Measurements from ENCODE around the gene CERS4. TPM values are rescaled to one million over a fixed set of nuclear protein-coding genes. Genes with fewer than 3 reads are reported as not detected.

The CERS4 gene
- polyA plus RNA-seq, 1 experiment = 7.6 TPM

GRCh38 chr19:8248348-8249328, 39.5 kb downstream of the CERS4 start:
- no peaks in the 10 kb centered on the region for H3K36me3 ChIP-seq (ENCODE audit: control insufficient read depth, insufficient read depth, low read length)
- H3K4me3 ChIP-seq (ENCODE audit: low read depth, low read length) = no peak overlapping the region
- no peaks in the 10 kb centered on the region for H3K27me3 ChIP-seq (ENCODE audit: control insufficient read depth, insufficient read depth, low read length)
- ChIA-PET POLR2A (no interaction called here), CTCF (interaction anchor here (0.9 to 1.2 kb wide), 2 partner anchors 90 to 331 kb away, joined by 3 to 6 read pairs; no protein-coding TSS in a partner anchor)
- TF ChIP-seq, protein P1, sequence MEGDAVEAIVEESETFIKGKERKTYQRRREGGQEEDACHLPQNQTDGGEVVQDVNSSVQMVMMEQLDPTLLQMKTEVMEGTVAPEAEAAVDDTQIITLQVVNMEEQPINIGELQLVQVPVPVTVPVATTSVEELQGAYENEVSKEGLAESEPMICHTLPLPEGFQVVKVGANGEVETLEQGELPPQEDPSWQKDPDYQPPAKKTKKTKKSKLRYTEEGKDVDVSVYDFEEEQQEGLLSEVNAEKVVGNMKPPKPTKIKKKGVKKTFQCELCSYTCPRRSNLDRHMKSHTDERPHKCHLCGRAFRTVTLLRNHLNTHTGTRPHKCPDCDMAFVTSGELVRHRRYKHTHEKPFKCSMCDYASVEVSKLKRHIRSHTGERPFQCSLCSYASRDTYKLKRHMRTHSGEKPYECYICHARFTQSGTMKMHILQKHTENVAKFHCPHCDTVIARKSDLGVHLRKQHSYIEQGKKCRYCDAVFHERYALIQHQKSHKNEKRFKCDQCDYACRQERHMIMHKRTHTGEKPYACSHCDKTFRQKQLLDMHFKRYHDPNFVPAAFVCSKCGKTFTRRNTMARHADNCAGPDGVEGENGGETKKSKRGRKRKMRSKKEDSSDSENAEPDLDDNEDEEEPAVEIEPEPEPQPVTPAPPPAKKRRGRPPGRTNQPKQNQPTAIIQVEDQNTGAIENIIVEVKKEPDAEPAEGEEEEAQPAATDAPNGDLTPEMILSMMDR (IDR thresholded peaks at IDR 0.05; ENCODE audit: insufficient read depth, low read depth, low read length) = no peak
- no peak for DNase-seq (ENCODE audit: low read depth)

GRCh38 chr19:8250596-8250995, 41.4 kb downstream of the CERS4 start:
- Histone ChIP-seq H3K27me3 (ENCODE audit: control insufficient read depth, insufficient read depth, low read length) (no peaks in the 10 kb centered on the region), H3K36me3 (ENCODE audit: control insufficient read depth, insufficient read depth, low read length) (no peaks in the 10 kb centered on the region; the same call in 1 of the 2 replicates), H3K4me3 (ENCODE audit: low read depth, low read length) (no peak overlapping the region)
- CTCF ChIA-PET = interaction anchor here (1.1 to 7.5 kb wide), 4 partner anchors 9 to 306 kb away, joined by 3 to 57 read pairs (median 24); partner anchors contain the start of gene TIMM44
- TF ChIP-seq, protein P1 (IDR thresholded peaks at IDR 0.05; ENCODE audit: insufficient read depth, low read depth, low read length) = no peak
- POLR2A ChIA-PET = no interaction called here
- DNase-seq (ENCODE audit: low read depth) = no peak

DNA sequence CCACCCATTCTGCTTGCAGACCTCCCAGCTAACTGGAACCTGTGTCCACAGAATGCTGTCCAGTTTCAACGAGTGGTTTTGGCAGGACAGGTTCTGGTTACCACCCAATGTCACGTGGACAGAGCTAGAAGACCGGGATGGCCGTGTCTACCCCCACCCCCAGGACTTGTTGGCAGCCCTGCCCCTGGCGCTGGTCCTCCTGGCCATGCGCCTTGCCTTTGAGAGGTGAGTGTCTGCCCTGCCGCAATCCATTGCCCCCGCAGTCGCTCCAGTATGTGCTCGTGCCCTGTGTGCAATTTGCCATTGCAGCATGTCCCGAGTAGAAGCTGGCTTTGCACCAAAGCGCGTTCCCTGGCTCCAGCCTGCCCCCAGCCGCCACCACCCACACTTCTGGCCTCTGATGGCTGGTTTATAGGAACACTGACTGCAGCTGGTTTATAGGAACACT, 41.9 kb downstream of the CERS4 start:
- CTCF ChIA-PET = interaction anchor here (0.9 to 7.5 kb wide), 6 partner anchors 10 to 306 kb away, joined by 3 to 57 read pairs (median 8); partner anchors contain the start of gene TIMM44
- TF ChIP-seq, protein P1 (IDR thresholded peaks at IDR 0.05; ENCODE audit: insufficient read depth, low read depth, low read length) = no peak
- Histone ChIP-seq H3K36me3 (ENCODE audit: control insufficient read depth, insufficient read depth, low read length) (no peaks in the 10 kb centered on the region; the same call in 1 of the 2 replicates), H3K4me3 (ENCODE audit: low read depth, low read length) (no peak overlapping the region), H3K27me3 (ENCODE audit: control insufficient read depth, insufficient read depth, low read length) (no peaks in the 10 kb centered on the region)
- POLR2A ChIA-PET = no interaction called here
- DNase-seq (ENCODE audit: low read depth) = no peak

- Histone ChIP-seq H3K27me3 (ENCODE audit: control insufficient read depth, insufficient read depth, low read length) (no peaks in the 10 kb centered on the region), H3K36me3 (ENCODE audit: control insufficient read depth, insufficient read depth, low read length) (no peaks in the 10 kb centered on the region; the same call in 1 of the 2 replicates), H3K4me3 (ENCODE audit: low read depth, low read length) (no peak overlapping the region)
- POLR2A ChIA-PET = no interaction called here
- CTCF ChIA-PET = interaction anchor here (0.6 to 7.5 kb wide), 12 partner anchors 11 to 329 kb away, joined by 3 to 57 read pairs (median 4); partner anchors contain the start of gene TIMM44
- no peak for DNase-seq (ENCODE audit: low read depth)
- TF ChIP-seq, protein P1 (IDR thresholded peaks at IDR 0.05; ENCODE audit: insufficient read depth, low read depth, low read length) = peak; percentile 91
Observed at GRCh38 chr19:8252922-8253589, 43.9 kb downstream of the CERS4 start.
